Activated CD4-positive, alpha-beta T cell treated with anti-CD3 and anti-CD28 coated beads for 24 hours (primary cell): Measurements from ENCODE around the gene CCDC187.

Source experiments
- DNase-seq, 2 donors: peaks; one replicate each; pipeline ENCODE4 v3.0.0-alpha.2; 2020; ENCODE audit warnings: low read depth in 2 of 2

The CCDC187 gene

GRCh38 chr9:136225748-136226679, 77.9 kb downstream of the CCDC187 start:
- DNase-seq, result peak; percentile 47 to 52

DNA sequence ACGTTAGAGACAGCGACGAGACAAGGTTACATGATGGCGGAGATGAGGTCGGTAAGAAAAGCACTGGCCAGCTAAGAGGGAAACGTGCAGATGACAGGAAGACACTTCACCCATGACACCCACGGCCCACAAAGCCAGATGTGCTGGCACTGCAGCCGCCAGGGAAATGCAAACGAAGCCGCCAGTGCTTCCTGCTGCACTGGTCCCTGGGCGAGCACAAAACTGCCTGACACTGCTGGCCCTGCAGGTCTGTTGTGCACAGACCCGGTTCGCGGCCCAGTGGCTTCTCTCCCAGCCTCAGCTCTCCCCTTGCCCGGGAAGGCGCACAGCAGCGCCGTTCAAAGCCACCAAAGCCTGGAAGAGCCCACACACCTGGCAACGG, 78.5 kb downstream of the CCDC187 start:
- DNase-seq, result no peak

- DNase-seq, result no peak
These were observed 79.8 kb downstream of the CCDC187 start for GRCh38 chr9:136223871-136224640.

GRCh38 chr9:136222906-136223285, 81.0 kb downstream of the CCDC187 start:
- no peak for DNase-seq

GRCh38 chr9:136222166-136222905, 81.6 kb downstream of the CCDC187 start:
- DNase-seq, result no peak

DNA sequence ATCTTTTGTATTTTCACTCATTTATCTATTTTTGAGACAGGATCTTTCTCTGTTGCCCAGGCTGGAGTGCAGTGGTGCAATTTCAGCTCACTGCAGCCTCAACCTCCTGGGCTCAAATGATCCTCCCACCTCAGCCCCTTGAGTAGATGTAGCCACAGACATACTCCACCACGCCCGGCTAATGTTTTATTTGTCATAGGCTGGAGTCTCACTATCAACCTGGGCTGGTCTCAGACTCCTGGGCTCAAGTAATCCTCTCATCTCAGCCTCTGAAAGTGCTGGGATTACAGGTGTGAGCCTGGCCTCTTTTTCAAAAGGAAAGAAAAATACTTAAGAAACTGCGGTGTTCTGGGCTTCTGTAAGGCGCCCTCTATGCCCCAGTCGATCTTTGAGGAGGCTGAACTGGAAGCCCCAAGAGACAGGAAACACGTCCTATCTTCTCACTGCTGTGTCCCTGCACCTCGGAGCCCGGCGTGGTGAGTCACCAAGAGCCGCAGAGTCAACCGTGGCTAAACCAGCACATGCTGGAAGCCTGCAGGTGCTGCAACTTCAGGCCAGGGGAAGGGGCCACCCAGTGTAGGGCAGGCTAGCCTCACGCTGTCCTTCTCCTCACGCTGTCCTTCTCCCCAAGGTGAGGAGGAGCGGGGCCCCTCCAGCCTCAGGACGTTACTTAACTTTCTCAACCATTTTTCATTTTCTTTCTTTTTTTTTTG, 83.7 kb downstream of the CCDC187 start:
- no peak for DNase-seq

DNA sequence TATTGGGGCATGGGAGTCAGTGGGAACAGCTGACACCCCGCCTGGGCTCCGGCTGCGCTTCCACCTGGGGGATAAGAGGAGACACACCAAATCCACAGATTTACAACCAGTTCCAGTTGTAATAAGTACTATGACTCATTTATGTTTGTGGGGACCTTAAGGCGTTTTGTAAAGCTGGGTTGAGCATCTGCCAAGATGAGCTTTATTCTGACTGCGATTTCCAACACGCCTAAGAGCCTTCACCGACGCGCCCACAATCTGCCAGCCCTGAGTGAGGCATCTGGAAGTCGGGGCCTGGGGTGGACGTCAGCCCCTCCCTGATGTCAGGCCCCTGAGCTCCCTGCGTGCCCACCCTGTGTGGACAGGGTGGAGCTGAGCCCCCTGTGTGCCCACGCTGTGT, 84.6 kb downstream of the CCDC187 start:
- no peak for DNase-seq

DNA sequence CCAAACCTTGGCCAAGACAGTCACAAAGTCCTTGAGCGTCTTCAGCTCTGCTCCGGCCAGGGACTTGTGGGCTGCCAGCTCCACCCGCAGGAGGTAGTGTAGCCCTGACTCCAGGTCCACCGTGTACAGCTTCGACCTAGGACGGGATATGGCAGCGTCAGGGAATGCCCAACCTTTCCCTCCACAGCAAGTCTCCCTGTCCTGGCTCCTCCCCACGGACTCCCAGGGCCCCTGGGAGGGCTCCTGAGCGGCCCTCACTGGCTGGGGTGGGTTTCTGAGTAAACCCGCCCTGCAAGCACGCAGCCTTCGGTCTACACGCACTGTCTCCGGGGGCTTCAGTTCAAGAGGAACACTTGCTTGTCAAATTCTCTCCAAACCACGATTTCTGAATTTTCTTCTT, 85.2 kb downstream of the CCDC187 start:
- DNase-seq, result no peak

- DNase-seq, result no peak
These were observed 85.6 kb downstream of the CCDC187 start for GRCh38 chr9:136218271-136218670.

DNA sequence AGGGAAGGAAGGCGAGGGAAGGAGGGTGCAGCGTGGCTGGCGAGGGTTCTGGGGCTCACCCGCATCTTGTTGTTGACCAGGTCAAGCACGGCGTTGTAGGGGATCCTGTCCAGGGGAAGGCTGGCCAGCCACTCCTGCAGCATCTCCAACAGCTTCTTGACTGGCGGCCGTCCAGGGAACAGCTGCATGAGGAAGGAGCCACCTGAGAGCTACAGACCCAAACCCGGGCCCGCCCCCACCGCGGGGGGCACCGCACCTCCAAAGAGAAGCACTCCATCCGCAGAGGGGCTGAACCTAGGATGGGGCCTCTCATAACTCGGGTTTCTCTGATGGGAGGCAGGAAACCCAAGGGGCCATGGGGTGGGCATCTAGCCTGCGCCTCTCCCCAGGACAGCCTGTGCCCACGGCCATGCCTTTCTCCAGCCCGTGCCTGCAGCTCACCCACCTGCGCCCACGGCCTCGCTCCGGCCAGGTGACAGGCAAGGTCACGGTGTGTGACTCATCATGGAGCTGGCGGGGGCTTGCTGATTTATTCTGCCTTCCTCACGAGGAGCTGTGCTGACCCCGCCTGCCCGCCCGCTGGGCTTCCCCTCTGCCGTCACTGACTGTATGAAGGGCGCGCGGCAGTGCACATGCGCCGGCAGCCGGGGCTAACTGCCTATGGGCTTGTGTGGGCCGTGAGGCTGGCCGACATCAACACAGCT, 87.2 kb downstream of the CCDC187 start:
- no peak for DNase-seq

GRCh38 chr9:136213733-136214132, 90.2 kb downstream of the CCDC187 start:
- no peak for DNase-seq

DNA sequence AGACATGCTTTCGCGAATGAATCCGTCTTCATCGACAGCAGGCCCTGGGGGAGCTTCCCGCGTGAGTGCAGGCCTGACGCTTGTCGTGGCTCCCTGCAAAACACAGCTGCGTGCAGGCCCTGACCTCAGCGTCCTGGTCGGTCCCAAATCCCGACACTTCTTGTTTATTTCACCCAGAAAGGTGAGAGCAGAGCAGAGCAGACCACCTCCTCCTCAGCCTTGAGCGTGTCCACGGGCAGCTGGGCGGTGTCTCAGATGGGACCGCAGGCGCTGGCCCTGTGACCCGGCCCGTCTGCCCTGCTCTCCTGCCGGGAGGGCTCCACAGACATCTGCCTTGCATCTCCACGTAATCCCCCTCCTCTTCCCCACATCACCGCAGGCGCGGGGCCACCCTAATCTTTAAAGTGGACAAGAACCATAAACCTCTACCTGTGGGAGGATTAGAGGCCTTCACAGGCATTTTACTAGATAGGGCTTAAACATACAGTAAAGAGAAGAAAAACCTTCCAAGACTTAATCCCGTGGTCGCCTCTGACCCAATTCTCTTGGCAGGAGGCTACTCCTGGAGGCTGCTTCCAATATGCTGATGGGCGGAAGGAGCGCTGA, 91.4 kb downstream of the CCDC187 start:
- DNase-seq, result no peak

DNA sequence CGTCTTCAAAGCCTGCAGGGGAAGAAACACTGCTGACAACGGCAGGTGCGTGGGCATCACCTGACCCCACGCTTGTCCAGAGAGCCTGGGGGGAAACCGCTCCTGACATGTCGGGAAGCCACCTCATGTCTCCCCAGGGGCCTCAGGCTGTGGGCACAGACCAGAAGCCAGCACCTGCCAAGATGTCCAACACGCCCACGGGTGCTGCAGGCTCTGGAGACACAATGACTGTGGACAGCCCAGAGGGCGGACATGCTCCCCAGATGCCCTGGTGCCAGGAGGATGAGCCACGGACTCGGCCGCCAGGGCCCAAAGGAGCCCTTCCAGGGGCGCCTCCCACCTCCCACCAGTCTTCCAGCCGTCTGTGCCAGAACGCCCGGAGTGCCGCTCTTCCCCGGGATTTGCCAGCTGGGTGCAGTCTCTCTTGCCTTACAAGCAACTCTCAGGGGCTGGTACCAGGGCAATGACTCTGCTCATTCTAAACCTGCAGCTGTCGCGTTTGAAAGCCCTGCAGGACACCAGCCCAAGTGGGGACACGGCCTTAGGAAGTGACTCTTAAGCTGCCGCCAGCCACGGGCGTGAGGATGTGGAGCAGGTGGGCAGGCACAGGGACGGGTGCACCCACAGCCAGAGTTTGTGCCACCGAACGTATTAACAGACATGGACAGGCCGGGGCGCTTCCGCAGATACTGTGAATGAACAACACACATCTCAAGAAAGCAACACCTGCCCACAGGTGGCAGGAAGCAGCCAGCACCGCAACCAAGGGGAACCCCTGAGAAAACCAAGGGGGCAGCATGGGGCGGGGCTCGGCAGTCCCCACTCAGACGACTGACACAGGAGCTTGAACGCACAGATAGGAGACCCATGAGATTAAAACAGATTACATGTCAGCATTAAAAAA, 92.2 kb downstream of the CCDC187 start:
- no peak for DNase-seq

DNA sequence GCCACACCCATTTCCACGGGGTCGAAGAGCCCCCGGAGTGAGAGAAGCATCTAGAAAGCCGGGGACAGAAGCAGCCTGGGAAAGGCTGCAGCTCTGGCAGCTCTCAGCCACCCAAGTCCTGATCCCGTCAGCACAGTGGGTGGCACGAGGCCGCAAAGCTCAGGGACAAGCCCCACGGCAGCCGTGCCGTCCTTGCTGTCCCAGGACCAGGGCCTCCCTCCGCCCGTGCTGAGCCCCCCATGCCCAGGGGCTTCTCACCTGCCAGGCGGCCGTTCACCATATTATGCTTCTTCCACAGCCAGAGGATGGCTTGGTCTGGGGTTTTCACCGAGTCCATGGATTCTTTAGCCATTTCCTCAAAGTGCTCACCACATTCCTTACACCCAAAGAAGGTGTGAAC, 92.9 kb downstream of the CCDC187 start:
- DNase-seq, result no peak

GRCh38 chr9:136210276-136210675, 93.6 kb downstream of the CCDC187 start:
- DNase-seq, result no peak

DNA sequence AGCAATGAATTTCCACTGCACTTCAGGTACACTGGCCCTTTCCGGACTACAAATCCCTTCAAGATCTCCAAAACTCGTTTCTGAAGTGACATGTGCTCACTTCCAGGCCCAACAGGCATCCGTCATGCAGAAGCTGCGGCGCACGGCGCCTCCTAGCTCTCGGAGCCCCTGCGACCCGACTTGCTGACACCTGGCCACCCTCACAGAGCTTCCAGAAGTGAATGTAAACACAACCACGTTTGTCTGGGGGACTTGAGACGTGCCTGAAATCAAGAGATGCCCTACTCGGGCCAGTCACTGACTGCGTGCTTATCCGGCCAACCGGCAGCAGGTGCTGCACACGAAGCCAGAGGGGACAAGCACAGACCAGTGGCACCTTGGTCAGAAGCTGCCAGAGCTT, 94.1 kb downstream of the CCDC187 start:
- DNase-seq, result no peak

GRCh38 chr9:136209232-136209631, 94.7 kb downstream of the CCDC187 start:
- no peak for DNase-seq

GRCh38 chr9:136208675-136209074, 95.2 kb downstream of the CCDC187 start:
- DNase-seq, result no peak

- no peak for DNase-seq
These were observed 96.3 kb downstream of the CCDC187 start for GRCh38 chr9:136207616-136208015.
